ENCODE measurements around the gene LYPD8. TPM values are rescaled to one million over a fixed set of nuclear protein-coding genes. Genes with fewer than 3 reads are reported as not detected.

Gene LYPD8
- total and polyA plus RNA-seq, 12 donors = not detected

GRCh38 chr1:248758352-248758751 lies 2.8 kb upstream of the LYPD8 start:
- intact Hi-C loops (cut with DNase I) = no loop called here
- Histone ChIP-seq H3K27ac (no peak overlapping the region), H3K4me3 (no peak overlapping the region), H3K36me3 (no peaks in the 10 kb centered on the region), H3K9me3 (peaks cover 0 to 18% (median 0%) of the 10 kb centered on the region in 11 donors), H3K4me1 (no peaks in the 10 kb centered on the region), H3K27me3 (no peaks in the 10 kb centered on the region)
- ATAC-seq (no peak), DNase-seq (no peak)
- WGBS, 2 donors = 84 to 87% methylated on average over 9 of the region's 9 CpGs
- no peak for TF ChIP-seq CTCF (IDR thresholded peaks at IDR 0.05)

GRCh38 chr1:248757784-248758195 lies 2.2 kb upstream of the LYPD8 start:
- 69 to 72% methylated on average over 5 of the region's 5 CpGs for WGBS, 2 donors
- H3K4me3 ChIP-seq = no peak overlapping the region
- H3K9me3 ChIP-seq = peaks cover 0 to 16% (median 0%) of the 10 kb centered on the region in 11 donors
- no peak for ATAC-seq
- H3K36me3 ChIP-seq = no peaks in the 10 kb centered on the region
- no peak overlapping the region for H3K27ac ChIP-seq
- TF ChIP-seq CTCF (IDR thresholded peaks at IDR 0.05) = no peak
- intact Hi-C loops (cut with DNase I) = no loop called here
- no peaks in the 10 kb centered on the region for H3K27me3 ChIP-seq
- H3K4me1 ChIP-seq = no peaks in the 10 kb centered on the region
- no peak for DNase-seq

- no peak for TF ChIP-seq CTCF (IDR thresholded peaks at IDR 0.05)
- Histone ChIP-seq H3K36me3 (no peaks in the 10 kb centered on the region), H3K9me3 (peaks cover 0 to 13% (median 0%) of the 10 kb centered on the region in 11 donors), H3K27me3 (no peaks in the 10 kb centered on the region), H3K4me3 (no peak overlapping the region), H3K4me1 (no peaks in the 10 kb centered on the region), H3K27ac (no peak overlapping the region)
- intact Hi-C loops (cut with DNase I) = no loop called here
- DNase-seq (no peak), ATAC-seq (no peak)
- 72 to 77% methylated on average over 5 of the region's 5 CpGs for WGBS, 2 donors
Observed at GRCh38 chr1:248756636-248757035, 1.1 kb upstream of the LYPD8 start.

- Histone ChIP-seq H3K27ac (no peak overlapping the region), H3K9me3 (peaks cover 0 to 9% (median 0%) of the 10 kb centered on the region in 11 donors), H3K36me3 (no peaks in the 10 kb centered on the region), H3K4me1 (no peaks in the 10 kb centered on the region), H3K27me3 (no peaks in the 10 kb centered on the region), H3K4me3 (no peak overlapping the region)
- TF ChIP-seq CTCF (IDR thresholded peaks at IDR 0.05) = no peak
- ATAC-seq (no peak), DNase-seq (no peak)
- intact Hi-C loops (cut with DNase I) = no loop called here
- 74 to 75% methylated on average over 4 of the region's 4 CpGs for WGBS, 2 donors
Observed at GRCh38 chr1:248756151-248756550, 592 bp upstream of the LYPD8 start.
